HG03196 (cell line): Measurements from ENCODE around the gene FOXD4L6.
"Not testable (repeated sequence)": the region's sequence is repeated elsewhere in the genome, so short reads cannot be mapped to it uniquely, and the experiment has no call there.

Experiments used
- ATAC-seq: cut with Tn5 transposase; IDR thresholded peaks from one replicate; pipeline ENCODE4 v1.9.1; 2021; ENCODE audit not compliant: unreplicated experiment

FOXD4L6 gene

DNA sequence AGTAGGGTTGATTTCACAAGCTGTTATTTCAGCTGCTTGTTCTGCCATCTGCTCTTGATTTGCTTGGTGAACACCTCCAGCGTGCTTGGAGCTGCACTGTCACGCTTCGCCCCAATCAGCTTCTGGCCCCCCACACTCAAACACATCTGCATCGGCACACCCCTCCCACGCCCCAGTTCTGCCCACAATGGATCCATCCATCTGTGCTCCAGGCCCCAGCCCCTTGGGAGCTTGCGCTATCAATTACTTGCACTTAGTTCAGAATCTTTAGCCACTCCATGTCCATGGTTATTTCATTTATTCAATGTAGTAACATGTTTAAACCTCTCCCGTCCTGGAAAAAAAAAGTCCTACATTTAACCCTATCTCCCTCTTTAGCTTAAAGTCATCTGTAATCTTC, 28.0 kb downstream of the FOXD4L6 start:
- ATAC-seq: not testable (repeated sequence)

- not testable (repeated sequence) for ATAC-seq
Observed at GRCh38 chr9:41098759-41099158, 29.7 kb downstream of the FOXD4L6 start.

GRCh38 chr9:41095060-41095459, 33.4 kb downstream of the FOXD4L6 start:
- ATAC-seq: not testable (repeated sequence)

DNA sequence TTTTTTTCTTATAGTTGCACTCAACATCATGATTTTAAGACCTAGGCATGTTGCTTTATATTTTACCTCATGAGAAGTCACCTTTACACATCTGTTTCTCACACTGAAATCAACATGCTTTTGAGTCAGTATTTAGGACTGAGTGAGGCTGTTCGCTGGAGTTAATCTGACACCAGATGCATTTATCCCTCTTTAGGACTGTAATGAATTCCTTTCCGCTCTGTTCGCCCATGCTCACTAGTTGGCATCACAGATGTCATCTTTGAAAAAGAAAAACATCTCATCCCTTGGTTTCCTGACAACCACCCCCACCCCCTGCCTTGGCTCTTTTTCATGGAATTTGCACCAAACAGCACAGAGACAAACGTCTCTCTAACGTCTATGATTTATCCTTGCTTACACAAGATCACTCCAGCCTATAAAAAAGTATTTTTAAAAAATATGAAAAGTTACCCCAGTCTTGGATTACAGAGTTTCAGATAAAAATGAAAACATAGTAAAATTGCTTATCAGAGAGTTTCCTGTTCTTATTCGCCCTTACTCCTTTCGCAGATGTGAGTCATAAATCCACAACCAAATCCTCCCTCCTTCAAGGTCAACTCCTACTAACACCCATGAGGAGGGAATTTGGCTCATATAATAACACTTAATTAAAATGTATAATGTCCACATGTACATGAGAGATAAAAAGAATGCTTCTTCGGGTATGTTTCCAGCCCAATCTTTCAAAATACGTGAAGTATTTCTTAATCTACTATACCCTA, 34.3 kb downstream of the FOXD4L6 start:
- ATAC-seq: not testable (repeated sequence)

- not testable (repeated sequence) for ATAC-seq
Observed at GRCh38 chr9:41090922-41091321, 37.6 kb downstream of the FOXD4L6 start.

- not testable (repeated sequence) for ATAC-seq
Observed at GRCh38 chr9:41090386-41090785, 38.1 kb downstream of the FOXD4L6 start.

GRCh38 chr9:41088450-41089059, 39.9 kb downstream of the FOXD4L6 start:
- ATAC-seq: peak; percentile 72

- ATAC-seq: not testable (repeated sequence)
Observed at GRCh38 chr9:41087929-41088328, 40.6 kb downstream of the FOXD4L6 start.

DNA sequence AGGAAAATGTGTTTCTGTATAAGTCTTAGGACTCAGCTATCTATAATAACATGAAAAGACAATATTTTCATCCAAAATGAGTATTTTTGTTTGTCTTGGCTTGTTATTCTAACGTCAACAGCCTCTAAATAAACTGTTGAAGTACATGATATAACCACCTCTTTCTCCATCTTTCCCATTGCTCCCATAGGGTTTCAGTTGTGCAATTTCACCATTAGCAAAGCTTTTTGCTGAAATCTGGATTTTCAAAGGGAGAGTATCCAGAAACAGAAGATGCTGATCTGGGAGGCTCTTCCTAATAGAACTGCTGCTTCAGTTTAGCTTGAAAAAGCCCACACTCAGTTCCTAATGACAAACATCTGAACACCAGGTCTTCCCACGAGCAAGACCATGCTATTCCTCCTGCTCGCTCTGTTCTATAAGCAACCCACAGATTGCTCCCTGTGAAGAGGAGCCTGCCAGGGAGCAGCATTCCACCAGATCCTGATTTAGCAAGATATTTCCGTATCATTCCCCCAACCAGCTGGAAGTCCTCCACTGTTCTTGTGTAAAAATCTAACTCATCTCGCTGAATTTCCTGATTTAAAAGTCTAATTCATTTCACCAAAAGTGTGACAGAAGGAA, 41.2 kb downstream of the FOXD4L6 start:
- not testable (repeated sequence) for ATAC-seq

DNA sequence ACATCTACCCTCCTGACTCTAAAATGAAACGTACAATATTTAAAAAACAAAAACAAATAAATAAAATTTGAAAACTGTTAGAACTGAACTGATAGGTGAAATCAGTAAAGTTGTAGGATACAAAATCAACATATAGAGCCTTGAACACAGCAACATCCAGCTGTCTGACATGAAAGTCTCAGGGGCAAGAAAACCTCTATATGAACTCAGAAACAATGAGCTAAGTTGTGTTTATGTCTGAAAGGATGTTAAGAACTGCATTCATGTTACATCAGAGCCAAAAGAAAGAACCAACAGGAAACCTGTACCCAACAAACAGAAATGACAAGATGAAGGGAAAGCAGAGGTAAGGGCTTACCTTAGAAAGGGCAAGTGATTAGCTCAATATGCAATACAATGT, 41.8 kb downstream of the FOXD4L6 start:
- ATAC-seq: not testable (repeated sequence)

GRCh38 chr9:41086215-41086614, 42.3 kb downstream of the FOXD4L6 start:
- not testable (repeated sequence) for ATAC-seq

DNA sequence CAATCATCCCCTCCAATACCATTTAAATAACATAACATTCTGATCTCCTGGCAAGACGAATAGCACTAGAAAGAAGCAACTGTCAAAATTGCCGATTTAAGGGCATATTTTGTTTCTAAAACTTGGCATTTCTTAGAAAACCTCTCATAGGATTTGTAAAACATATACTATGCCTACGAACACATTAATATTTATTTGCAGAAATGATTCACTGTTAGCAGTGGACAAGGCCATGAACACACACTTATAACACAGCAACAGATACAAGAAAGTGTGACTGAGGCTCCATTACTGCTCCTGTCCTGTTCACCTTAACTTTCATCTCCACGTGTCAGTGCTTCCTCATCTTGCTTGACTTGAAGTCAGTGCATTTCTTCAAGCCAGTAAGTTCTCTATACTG, 46.1 kb downstream of the FOXD4L6 start:
- ATAC-seq: not testable (repeated sequence)

DNA sequence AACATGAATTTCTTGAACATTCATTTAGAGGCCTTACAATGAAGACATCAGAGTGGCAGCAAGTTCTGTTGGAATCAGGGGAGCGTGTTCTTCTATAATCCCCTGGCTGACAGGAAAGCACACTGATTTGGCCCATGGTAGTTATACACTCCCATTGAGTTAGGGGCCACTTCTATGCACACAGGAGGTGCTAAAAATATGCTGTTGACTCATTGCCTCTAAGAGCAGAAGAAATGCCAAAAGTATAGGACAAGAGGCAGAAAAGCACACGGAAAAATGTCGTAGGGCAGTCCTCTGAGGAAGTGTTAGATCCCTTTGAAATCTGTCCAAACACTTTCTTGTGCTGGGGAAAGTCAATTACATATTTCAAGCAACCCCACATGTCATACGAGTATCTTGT, 49.0 kb downstream of the FOXD4L6 start:
- ATAC-seq: not testable (repeated sequence)

DNA sequence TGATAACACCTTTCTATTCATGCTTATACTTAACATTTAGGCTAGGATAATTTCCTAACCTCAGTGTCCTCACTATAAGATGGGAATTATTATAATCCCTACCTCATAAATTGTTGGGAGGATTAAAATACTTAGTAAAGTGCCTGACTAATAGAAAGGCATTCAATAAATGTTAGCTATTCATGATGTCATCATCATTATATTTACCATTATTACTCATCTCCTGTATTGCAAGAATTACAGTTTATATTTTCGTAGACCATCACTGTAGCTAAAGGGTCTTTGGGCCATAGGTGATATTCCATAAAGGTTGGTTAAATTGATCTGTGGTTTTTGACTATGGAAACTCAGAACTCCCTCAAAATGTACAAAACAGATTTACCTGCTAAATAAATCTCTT, 50.9 kb downstream of the FOXD4L6 start:
- ATAC-seq: not testable (repeated sequence)
